NCI-H2081 treated with DMSO at 0.1 percent for 48 hours (cell line): ENCODE measurements around the gene ABHD1.
"Not testable (repeated sequence)": the region's sequence is repeated elsewhere in the genome, so short reads cannot be mapped to it uniquely, and the experiment has no call there.

Experiments
- DNase-seq: peaks from one replicate; lab custom pipeline; 2025; lab: John Stamatoyannopoulos, UW

Gene ABHD1

GRCh38 chr2:27170581-27171337 lies 47.1 kb downstream of the ABHD1 start:
- DNase-seq: no peak

GRCh38 chr2:27171351-27171848 lies 47.8 kb downstream of the ABHD1 start:
- no peak for DNase-seq

GRCh38 chr2:27174638-27175037 lies 51.0 kb downstream of the ABHD1 start:
- no peak for DNase-seq

GRCh38 chr2:27175330-27175729 lies 51.7 kb downstream of the ABHD1 start:
- DNase-seq: no peak

- not testable (repeated sequence) for DNase-seq
These were observed 52.2 kb downstream of the ABHD1 start for GRCh38 chr2:27175781-27176180.

GRCh38 chr2:27177441-27178351 lies 54.1 kb downstream of the ABHD1 start:
- DNase-seq: no peak

- no peak for DNase-seq
These were observed 54.9 kb downstream of the ABHD1 start for GRCh38 chr2:27178469-27178868.

- no peak for DNase-seq
These were observed 55.9 kb downstream of the ABHD1 start for GRCh38 chr2:27179344-27180000.
